ENCODE results near the gene SYT6. TPM values are rescaled to one million over a fixed set of nuclear protein-coding genes. Genes with fewer than 3 reads are reported as not detected.

SYT6 gene
- total RNA-seq, 2 experiments from 2014 or later = not detected

GRCh38 chr1:114114185-114115094 lies 39.2 kb downstream of the SYT6 start:
- no peak for DNase-seq
- intact Hi-C loops (cut with DNase I, micrococcal nuclease) = loop anchor here in 1 of 2 experiments (5.0 kb wide), 1 partner anchor 197 kb away; no protein-coding TSS in a partner anchor
- ATAC-seq = no peak
- Mint-ChIP-seq H3K27ac (no peak overlapping the region), H3K9me3 (ENCODE audit: low read depth) (no peaks in the 10 kb centered on the region), H3K4me1 (peaks cover 7% of the 10 kb centered on the region), H3K27me3 (no peaks in the 10 kb centered on the region), H3K36me3 (ENCODE audit: low read depth) (no peaks in the 10 kb centered on the region), H3K4me3 (no peak overlapping the region)
- POLR2A ChIA-PET = no interaction called here
- CTCF ChIA-PET = interaction anchor here (0.5 kb wide), 1 partner anchor 1482 kb away, joined by 3 read pairs; no protein-coding TSS in a partner anchor

- Mint-ChIP-seq H3K4me1 (peaks cover 7% of the 10 kb centered on the region), H3K27me3 (no peaks in the 10 kb centered on the region), H3K27ac (no peak overlapping the region), H3K36me3 (ENCODE audit: low read depth) (no peaks in the 10 kb centered on the region), H3K9me3 (ENCODE audit: low read depth) (no peaks in the 10 kb centered on the region), H3K4me3 (no peak overlapping the region)
- CTCF ChIA-PET = no interaction called here
- ATAC-seq = no peak
- POLR2A ChIA-PET = no interaction called here
- intact Hi-C loops (cut with DNase I, micrococcal nuclease) = no loop called here
- DNase-seq = no peak
These were observed 40.1 kb downstream of the SYT6 start for GRCh38 chr1:114113411-114114184.

- no peaks in the 10 kb centered on the region for H3K27me3 Mint-ChIP-seq
- peaks cover 7% of the 10 kb centered on the region for H3K4me1 Mint-ChIP-seq
- intact Hi-C loops (cut with DNase I, micrococcal nuclease) = no loop called here
- ATAC-seq (no peak), DNase-seq (no peak)
- no peak overlapping the region for H3K27ac Mint-ChIP-seq
- ChIA-PET POLR2A (no interaction called here), CTCF (no interaction called here)
- H3K4me3 Mint-ChIP-seq = no peak overlapping the region
- no peaks in the 10 kb centered on the region for H3K36me3 Mint-ChIP-seq (ENCODE audit: low read depth)
- H3K9me3 Mint-ChIP-seq (ENCODE audit: low read depth) = no peaks in the 10 kb centered on the region
These were observed 40.9 kb downstream of the SYT6 start for GRCh38 chr1:114112775-114113174.

- Mint-ChIP-seq H3K27me3 (no peaks in the 10 kb centered on the region), H3K9me3 (ENCODE audit: low read depth) (no peaks in the 10 kb centered on the region), H3K36me3 (ENCODE audit: low read depth) (no peaks in the 10 kb centered on the region), H3K4me3 (no peak overlapping the region), H3K27ac (no peak overlapping the region), H3K4me1 (peaks cover 7% of the 10 kb centered on the region)
- DNase-seq = no peak
- ATAC-seq = no peak
- ChIA-PET POLR2A (no interaction called here), CTCF (no interaction called here)
- intact Hi-C loops (cut with DNase I, micrococcal nuclease) = no loop called here
These were observed 41.7 kb downstream of the SYT6 start for GRCh38 chr1:114111731-114112641.

- H3K27me3 Mint-ChIP-seq = no peaks in the 10 kb centered on the region
- no peak for ATAC-seq
- ChIA-PET POLR2A (no interaction called here), CTCF (interaction anchor here (0.6 to 1.1 kb wide), 5 partner anchors 10 to 519 kb away, joined by 3 to 4 read pairs (median 3); no protein-coding TSS in a partner anchor)
- intact Hi-C loops (cut with DNase I, micrococcal nuclease) = no loop called here
- H3K36me3 Mint-ChIP-seq (ENCODE audit: low read depth) = no peaks in the 10 kb centered on the region
- no peaks in the 10 kb centered on the region for H3K9me3 Mint-ChIP-seq (ENCODE audit: low read depth)
- no peak for DNase-seq
- no peak overlapping the region for H3K27ac Mint-ChIP-seq
- no peak overlapping the region for H3K4me3 Mint-ChIP-seq
- peaks cover 7% of the 10 kb centered on the region for H3K4me1 Mint-ChIP-seq
These were observed 43.7 kb downstream of the SYT6 start for GRCh38 chr1:114109981-114110380.

GRCh38 chr1:114108751-114109255 lies 44.9 kb downstream of the SYT6 start:
- no peaks in the 10 kb centered on the region for H3K36me3 Mint-ChIP-seq (ENCODE audit: low read depth)
- H3K27ac Mint-ChIP-seq = no peak overlapping the region
- DNase-seq (peak; percentile 12), ATAC-seq (no peak)
- CTCF ChIA-PET = interaction anchor here (0.8 kb wide), 1 partner anchor 47 kb away, joined by 3 read pairs; no protein-coding TSS in a partner anchor
- intact Hi-C loops (cut with DNase I, micrococcal nuclease) = no loop called here
- POLR2A ChIA-PET = no interaction called here
- H3K4me1 Mint-ChIP-seq = peaks cover 7% of the 10 kb centered on the region
- H3K4me3 Mint-ChIP-seq = no peak overlapping the region
- H3K9me3 Mint-ChIP-seq (ENCODE audit: low read depth) = no peaks in the 10 kb centered on the region
- H3K27me3 Mint-ChIP-seq = peaks cover 2% of the 10 kb centered on the region

- no peak for ATAC-seq
- no peak for DNase-seq
- Mint-ChIP-seq H3K27ac (no peak overlapping the region), H3K36me3 (ENCODE audit: low read depth) (no peaks in the 10 kb centered on the region), H3K9me3 (ENCODE audit: low read depth) (no peaks in the 10 kb centered on the region), H3K4me1 (no peaks in the 10 kb centered on the region), H3K4me3 (no peak overlapping the region), H3K27me3 (peaks cover 4% of the 10 kb centered on the region)
- ChIA-PET POLR2A (no interaction called here), CTCF (interaction anchor here (0.6 to 0.7 kb wide), 2 partner anchors 17 to 92 kb away, joined by 3 read pairs; no protein-coding TSS in a partner anchor)
- intact Hi-C loops (cut with DNase I, micrococcal nuclease) = no loop called here
These were observed 45.9 kb downstream of the SYT6 start for GRCh38 chr1:114107474-114108435.

GRCh38 chr1:114105421-114105979 lies 48.2 kb downstream of the SYT6 start:
- no peak for ATAC-seq
- CTCF ChIA-PET = interaction anchor here (1.6 kb wide), 1 partner anchor 126 kb away, joined by 3 read pairs; the partner anchor contains the start of gene OLFML3
- no peaks in the 10 kb centered on the region for H3K9me3 Mint-ChIP-seq (ENCODE audit: low read depth)

GRCh38 chr1:114104949-114105348 lies 48.7 kb downstream of the SYT6 start:
- H3K4me1 Mint-ChIP-seq = no peaks in the 10 kb centered on the region
- no peak overlapping the region for H3K4me3 Mint-ChIP-seq
- H3K27me3 Mint-ChIP-seq = peaks cover 5% of the 10 kb centered on the region
- POLR2A ChIA-PET = no interaction called here
- CTCF ChIA-PET = interaction anchor here (1.6 kb wide), 1 partner anchor 126 kb away, joined by 3 read pairs; the partner anchor contains the start of gene OLFML3
- no peaks in the 10 kb centered on the region for H3K9me3 Mint-ChIP-seq (ENCODE audit: low read depth)
- DNase-seq = no peak
- H3K27ac Mint-ChIP-seq = no peak overlapping the region
- ATAC-seq = no peak
- H3K36me3 Mint-ChIP-seq (ENCODE audit: low read depth) = no peaks in the 10 kb centered on the region
- intact Hi-C loops (cut with DNase I, micrococcal nuclease) = no loop called here

More at GRCh38 chr1:114105421-114105979, 48.2 kb downstream of the SYT6 start:
- no peak overlapping the region for H3K27ac Mint-ChIP-seq
- H3K4me1 Mint-ChIP-seq = no peaks in the 10 kb centered on the region
- intact Hi-C loops (cut with DNase I, micrococcal nuclease) = no loop called here
- POLR2A ChIA-PET = no interaction called here
- peaks cover 5% of the 10 kb centered on the region for H3K27me3 Mint-ChIP-seq
- no peaks in the 10 kb centered on the region for H3K36me3 Mint-ChIP-seq (ENCODE audit: low read depth)
- DNase-seq = no peak
- no peak overlapping the region for H3K4me3 Mint-ChIP-seq

- no peak for ATAC-seq
- Mint-ChIP-seq H3K36me3 (ENCODE audit: low read depth) (no peaks in the 10 kb centered on the region), H3K27ac (no peak overlapping the region), H3K27me3 (peaks cover 5% of the 10 kb centered on the region), H3K9me3 (ENCODE audit: low read depth) (no peaks in the 10 kb centered on the region), H3K4me3 (no peak overlapping the region), H3K4me1 (no peaks in the 10 kb centered on the region)
- intact Hi-C loops (cut with DNase I, micrococcal nuclease) = no loop called here
- DNase-seq = no peak
- POLR2A ChIA-PET = no interaction called here
- CTCF ChIA-PET = no interaction called here
These were observed 49.7 kb downstream of the SYT6 start for GRCh38 chr1:114103992-114104391.

Measured in activated CD4-positive, alpha-beta T cell treated with anti-CD3 and anti-CD28 coated beads for 36 hours (primary cell).